Measurements from ENCODE around the gene DPAGT1. TPM values are rescaled to one million over a fixed set of nuclear protein-coding genes. Genes with fewer than 3 reads are reported as not detected.

DPAGT1 gene
- total RNA-seq: 10 to 100 TPM; 49.4 to 51.9 TPM
- 58.1 TPM for polyA plus RNA-seq (2013, experiment 1 of 2)
- 49.6 TPM for polyA plus RNA-seq (2013, experiment 2 of 2)
- long read RNA-seq, experiment 1, transcript DPAGT1-201 (9 exons, 2,205 nt): major isoform, 5 of 17 reads
- long read RNA-seq, experiment 1, partial matches to known transcripts: 6 of 17 reads
- long read RNA-seq, experiment 1, other reads (novel, unspliced or antisense): 6 of 17 reads
- long read RNA-seq, experiment 2, transcript DPAGT1-201 (9 exons, 2,205 nt): major isoform, 50 of 75 reads
- long read RNA-seq, experiment 2, partial matches to known transcripts: 7 of 75 reads
- long read RNA-seq, experiment 2, other reads (novel, unspliced or antisense): 15 of 75 reads
- long read RNA-seq, experiment 3, transcript DPAGT1-201 (9 exons, 2,205 nt): major isoform, 111 of 160 reads
- long read RNA-seq, experiment 3, transcript DPAGT1-202 (8 exons, 1,817 nt): minor isoform, 6 of 160 reads
- long read RNA-seq, experiment 3, partial matches to known transcripts: 12 of 160 reads
- long read RNA-seq, experiment 3, other reads (novel, unspliced or antisense): 27 of 160 reads
- long read RNA-seq, experiment 4, transcript DPAGT1-201 (9 exons, 2,205 nt): major isoform, 25 of 39 reads
- long read RNA-seq, experiment 4, partial matches to known transcripts: 3 of 39 reads
- long read RNA-seq, experiment 4, other reads (novel, unspliced or antisense): 10 of 39 reads

- Mint-ChIP-seq H3K27me3 (ENCODE audit: insufficient read depth) (peaks cover 5% of the 10 kb centered on the region), H3K4me1 (peaks cover 30% of the 10 kb centered on the region), H3K9me3 (no peaks in the 10 kb centered on the region), H3K4me3 (peak within 1 kb of the TSS; percentile 87), H3K27ac (peak within 1 kb of the TSS; percentile 97), H3K36me3 (ENCODE audit: low read depth) (peaks cover 25% of the 10 kb centered on the region)
- Histone ChIP-seq H3K36me3 (ENCODE audit: control insufficient read depth, insufficient read depth, low read length) (peaks cover 20% of the 10 kb centered on the region), H3K9me3 (ENCODE audit: control insufficient read depth, low read length) (no peaks in the 10 kb centered on the region), H3K27me3 (ENCODE audit: control insufficient read depth, insufficient read depth, low read length, poor library complexity, severe bottlenecking) (no peaks in the 10 kb centered on the region), H3K9ac (ENCODE audit: extremely low read depth, low read length, poor library complexity, severe bottlenecking) (peak within 1 kb of the TSS; percentile 90), H3K4me1 (ENCODE audit: control insufficient read depth, insufficient read depth, low read length) (peaks cover 5% of the 10 kb centered on the region), H3K4me3 (ENCODE audit: low read length) (peak within 1 kb of the TSS; percentile 89), H3K27ac (ENCODE audit: low read depth, low read length) (peak within 1 kb of the TSS; percentile 85)
- TF ChIP-seq, protein P1, sequence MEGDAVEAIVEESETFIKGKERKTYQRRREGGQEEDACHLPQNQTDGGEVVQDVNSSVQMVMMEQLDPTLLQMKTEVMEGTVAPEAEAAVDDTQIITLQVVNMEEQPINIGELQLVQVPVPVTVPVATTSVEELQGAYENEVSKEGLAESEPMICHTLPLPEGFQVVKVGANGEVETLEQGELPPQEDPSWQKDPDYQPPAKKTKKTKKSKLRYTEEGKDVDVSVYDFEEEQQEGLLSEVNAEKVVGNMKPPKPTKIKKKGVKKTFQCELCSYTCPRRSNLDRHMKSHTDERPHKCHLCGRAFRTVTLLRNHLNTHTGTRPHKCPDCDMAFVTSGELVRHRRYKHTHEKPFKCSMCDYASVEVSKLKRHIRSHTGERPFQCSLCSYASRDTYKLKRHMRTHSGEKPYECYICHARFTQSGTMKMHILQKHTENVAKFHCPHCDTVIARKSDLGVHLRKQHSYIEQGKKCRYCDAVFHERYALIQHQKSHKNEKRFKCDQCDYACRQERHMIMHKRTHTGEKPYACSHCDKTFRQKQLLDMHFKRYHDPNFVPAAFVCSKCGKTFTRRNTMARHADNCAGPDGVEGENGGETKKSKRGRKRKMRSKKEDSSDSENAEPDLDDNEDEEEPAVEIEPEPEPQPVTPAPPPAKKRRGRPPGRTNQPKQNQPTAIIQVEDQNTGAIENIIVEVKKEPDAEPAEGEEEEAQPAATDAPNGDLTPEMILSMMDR (conservative IDR thresholded peaks at IDR 0.05): no peak
- peak; percentile 97 for DNase-seq
- 0 to 1% methylated on average over 28 to 32 of the region's 32 CpGs for WGBS, 2 experiments (ENCODE audit: insufficient coverage in 1 of 2, insufficient read length in 1 of 2)
These were observed at the start of gene DPAGT1 for GRCh38 chr11:119101759-119102423. Gene DPAGT1 (minus strand): TSS chr11:119101853. CDS start chr11:119101655, 198 bp downstream.

- no peak for DNase-seq
- Mint-ChIP-seq H3K27me3 (ENCODE audit: insufficient read depth) (peaks cover 64% of the 10 kb centered on the region), H3K4me3 (peak overlapping the region; percentile 61), H3K9me3 (no peaks in the 10 kb centered on the region), H3K4me1 (peaks cover 15% of the 10 kb centered on the region), H3K27ac (no peak overlapping the region), H3K36me3 (ENCODE audit: low read depth) (no peaks in the 10 kb centered on the region)
- H3K27me3 ChIP-seq (ENCODE audit: control insufficient read depth, insufficient read depth, low read length, poor library complexity, severe bottlenecking): peaks cover 45% of the 10 kb centered on the region
- no peaks in the 10 kb centered on the region for H3K9me3 ChIP-seq (ENCODE audit: control insufficient read depth, low read length)
- H3K4me3 ChIP-seq (ENCODE audit: low read length): peak overlapping the region; percentile 76
- H3K4me1 ChIP-seq (ENCODE audit: control insufficient read depth, insufficient read depth, low read length): peaks cover 10% of the 10 kb centered on the region
- no peak overlapping the region for H3K27ac ChIP-seq (ENCODE audit: low read depth, low read length)
- TF ChIP-seq, protein P1 (conservative IDR thresholded peaks at IDR 0.05): no peak
- H3K9ac ChIP-seq (ENCODE audit: extremely low read depth, low read length, poor library complexity, severe bottlenecking): no peak overlapping the region
- H3K36me3 ChIP-seq (ENCODE audit: control insufficient read depth, insufficient read depth, low read length): no peaks in the 10 kb centered on the region
- WGBS, 2 experiments (ENCODE audit: insufficient coverage in 1 of 2, insufficient read length in 1 of 2): 5 to 12% methylated on average over 20 to 33 of the region's 33 CpGs
These were observed 48.2 kb upstream of the DPAGT1 start for GRCh38 chr11:119149786-119150275.
